GM23338 (cell line): Measurements from ENCODE around the gene FRK. TPM values are rescaled to one million over a fixed set of nuclear protein-coding genes. Genes with fewer than 3 reads are reported as not detected.

Experiments
- ATAC-seq: fragments of 200-7000 bp; cut with Tn5 transposase; 3 replicates; pipeline ENCODE4 v1.9.1; 2020
- DNase-seq: peaks from one replicate; pipeline ENCODE4 v3.0.0-alpha.2; 2015; ENCODE audit warnings: low spot score
- H2AFZ ChIP-seq: fragments of 200-600 bp; sonication (generic); 2 replicates; pipeline ENCODE4 v1.8.0; 2016; ENCODE audit warnings: antibody characterized with exemption, mild to moderate bottlenecking, moderate library complexity
- H3F3A ChIP-seq: fragments of 200-600 bp; sonication (generic); replicated peaks from 2 replicates; pipeline ENCODE4 v1.8.0; 2017; ENCODE audit warnings: antibody characterized with exemption, mixed run types, low read depth
- H3K27ac ChIP-seq: fragments of 200-600 bp; sonication (generic); 2 replicates; pipeline ENCODE4 v1.6.1; 2016; ENCODE audit warnings: low read depth
- H3K27me3 ChIP-seq: fragments of 200-600 bp; sonication (generic); 2 replicates; pipeline ENCODE4 v1.8.0; 2016; ENCODE audit warnings: mild to moderate bottlenecking, mixed run types, moderate library complexity; ENCODE audit not compliant: insufficient read depth
- H3K36me3 ChIP-seq: fragments of 200-600 bp; sonication (generic); 2 replicates; pipeline ENCODE4 v1.8.0; 2016; ENCODE audit warnings: mild to moderate bottlenecking; ENCODE audit not compliant: insufficient read depth
- H3K4me1 ChIP-seq: fragments of 200-600 bp; sonication (generic); 2 replicates; pipeline ENCODE4 v1.8.0; 2016; ENCODE audit warnings: mild to moderate bottlenecking, moderate library complexity; ENCODE audit not compliant: insufficient read depth
- H3K4me2 ChIP-seq: fragments of 200-600 bp; sonication (generic); 2 replicates; pipeline ENCODE4 v1.7.1; 2017; ENCODE audit warnings: mixed run types
- H3K4me3 ChIP-seq: fragments of 200-600 bp; sonication (generic); 2 replicates; pipeline ENCODE4 v1.6.1; 2016; ENCODE audit warnings: mixed run types
- H3K79me2 ChIP-seq: fragments of 200-600 bp; sonication (generic); replicated peaks from 2 replicates; pipeline ENCODE4 v1.8.0; 2017; ENCODE audit warnings: mild to moderate bottlenecking; ENCODE audit not compliant: insufficient read depth
- H3K9me2 ChIP-seq: fragments of 200-600 bp; sonication (generic); 2 replicates; pipeline ENCODE4 v1.8.0; 2017; ENCODE audit not compliant: insufficient read depth
- H4K20me1 ChIP-seq: fragments of 200-600 bp; sonication (generic); replicated peaks from 2 replicates; pipeline ENCODE4 v1.8.0; 2017; ENCODE audit warnings: mild to moderate bottlenecking; ENCODE audit not compliant: insufficient read depth
- H3K27ac Mint-ChIP-seq: 2 replicates; pipeline ENCODE4 v1.8.0; 2020; ENCODE audit warnings: inconsistent platforms, mild to moderate bottlenecking, moderate library complexity, mixed read lengths
- H3K27me3 Mint-ChIP-seq: 3 replicates; pipeline ENCODE4 v1.8.0; 2022; ENCODE audit warnings: low read depth, mild to moderate bottlenecking, moderate library complexity, mixed read lengths, inconsistent platforms; ENCODE audit not compliant: insufficient read depth, poor library complexity
- H3K36me3 Mint-ChIP-seq: 3 replicates; pipeline ENCODE4 v1.8.0; 2021; ENCODE audit warnings: low read depth, mild to moderate bottlenecking, inconsistent platforms, moderate library complexity, mixed read lengths
- H3K4me1 Mint-ChIP-seq: 3 replicates; pipeline ENCODE4 v1.8.0; 2020; ENCODE audit warnings: mild to moderate bottlenecking, inconsistent platforms, mixed read lengths
- H3K4me3 Mint-ChIP-seq: 3 replicates; pipeline ENCODE4 v1.8.0; 2021; ENCODE audit warnings: moderate library complexity, mild to moderate bottlenecking, inconsistent platforms, mixed read lengths
- H3K9me3 Mint-ChIP-seq: 3 replicates; pipeline ENCODE4 v1.8.0; 2020; ENCODE audit warnings: moderate library complexity, mild to moderate bottlenecking, inconsistent platforms, mixed read lengths
- CREB1 ChIP-seq: fragments of 250-450 bp; sonication (Bioruptor Pico); IDR thresholded peaks from 2 replicates; pipeline ENCODE4 v1.5.0; 2020; ENCODE audit warnings: low read depth, mild to moderate bottlenecking, moderate library complexity
- CTCF ChIP-seq, 2 experiments: fragments of 200-600 bp in 1 of 2; sonication (generic) in 1 of 2; conservative IDR thresholded peaks; 2 replicates each; pipeline versions ENCODE4 v1.5.1 to v1.6.1; 2016 to 2017; ENCODE audit warnings: antibody characterized with exemption in 2 of 2, low read depth in 2 of 2, mild to moderate bottlenecking in 2 of 2, moderate library complexity in 1 of 2
- ETS1 ChIP-seq: IDR thresholded peaks from 2 replicates; pipeline ENCODE4 v1.6.1; 2016; ENCODE audit warnings: antibody characterized with exemption
- EZH2 ChIP-seq: fragments of 200-600 bp; sonication (generic); IDR thresholded peaks from one replicate; pipeline ENCODE4 v1.8.0; 2017; ENCODE audit warnings: antibody characterized with exemption, mild to moderate bottlenecking, low read depth; ENCODE audit not compliant: unreplicated experiment
- EZH2phosphoT487 ChIP-seq: fragments of 200-600 bp; sonication (generic); IDR thresholded peaks from one replicate; pipeline ENCODE4 v1.8.1; 2018; ENCODE audit warnings: antibody characterized with exemption; ENCODE audit not compliant: unreplicated experiment
- JUNB ChIP-seq: IDR thresholded peaks from one replicate; pipeline ENCODE4 v1.6.1; 2016; ENCODE audit warnings: antibody characterized with exemption; ENCODE audit not compliant: unreplicated experiment
- NANOG ChIP-seq: IDR thresholded peaks from 2 replicates; pipeline ENCODE4 v1.6.1; 2016; ENCODE audit warnings: antibody characterized with exemption, borderline replicate concordance
- POLR2AphosphoS5 ChIP-seq: IDR thresholded peaks from 2 replicates; pipeline ENCODE4 v1.6.1; 2016; ENCODE audit warnings: antibody characterized with exemption, low read depth
- REST ChIP-seq: IDR thresholded peaks from one replicate; pipeline ENCODE4 v1.6.1; 2018; ENCODE audit warnings: antibody characterized with exemption; ENCODE audit not compliant: unreplicated experiment
- STAT1 ChIP-seq: IDR thresholded peaks from one replicate; pipeline ENCODE4 v1.6.1; 2016; ENCODE audit warnings: antibody characterized with exemption; ENCODE audit not compliant: unreplicated experiment
- ZNF114 ChIP-seq: fragments of 250-450 bp; sonication (Bioruptor Pico); IDR thresholded peaks from 2 replicates; pipeline ENCODE4 v1.5.0; 2020; ENCODE audit warnings: mild to moderate bottlenecking, moderate library complexity
- ZNF331 ChIP-seq: fragments of 250-450 bp; sonication (Bioruptor Pico); IDR thresholded peaks from 2 replicates; pipeline ENCODE4 v1.5.0; 2020; ENCODE audit warnings: low read depth, mild to moderate bottlenecking, moderate library complexity
- polyA plus RNA-seq: library from polyadenylated mRNA; unstranded; fragments of >200 nt; fragmentation: Nextera tagmentation; extraction: Ambion mirVana; gene quantifications from 2 replicates; pipeline ENCODE4 v1.2.1, GENCODE V29; 2016
- total RNA-seq: library from RNA; depleted of rRNA; stranded (reverse); fragments of >200 nt; shearing (Covaris generic); gene quantifications from 2 replicates; pipeline ENCODE4 v1.2.3, GENCODE V29; 2014

FRK gene
- total and polyA plus RNA-seq, 2 experiments from 2014 or later, result 0.06 to 0.24 TPM

- H3K79me2 ChIP-seq, result no peaks in the 10 kb centered on the region
- H3K9me3 Mint-ChIP-seq, result no peaks in the 10 kb centered on the region
- ATAC-seq, result peak; percentile 42; the same call in 2 of the 3 replicates
- no peak for TF ChIP-seq EZH2phosphoT487
- TF ChIP-seq STAT1, result no peak
- no peak for TF ChIP-seq CREB1 (CRISPR knock-in tag)
- peak; percentile 79 to 92 for TF ChIP-seq CTCF (conservative IDR thresholded peaks at IDR 0.05; ENCODE audit: low read depth in 2 of 2)
- TF ChIP-seq REST, result no peak
- H3K27ac ChIP-seq, result no peak overlapping the region
- no peak overlapping the region for H2AFZ ChIP-seq
- no peak overlapping the region for H3K4me3 ChIP-seq
- no peaks in the 10 kb centered on the region for H3K36me3 Mint-ChIP-seq
- H3F3A ChIP-seq, result no peaks in the 10 kb centered on the region
- no peaks in the 10 kb centered on the region for H4K20me1 ChIP-seq
- H3K27me3 ChIP-seq, result no peaks in the 10 kb centered on the region
- no peak overlapping the region for H3K4me3 Mint-ChIP-seq
- no peaks in the 10 kb centered on the region for H3K9me2 ChIP-seq
- no peak overlapping the region for H3K27ac Mint-ChIP-seq
- H3K4me1 Mint-ChIP-seq, result no peaks in the 10 kb centered on the region
- no peaks in the 10 kb centered on the region for H3K4me1 ChIP-seq
- H3K27me3 Mint-ChIP-seq, result no peaks in the 10 kb centered on the region
- H3K36me3 ChIP-seq, result no peaks in the 10 kb centered on the region
- peak; percentile 51 for DNase-seq
- H3K4me2 ChIP-seq, result no peak overlapping the region
Measured at GRCh38 chr6:115896538-115897129, 164.1 kb downstream of the FRK start.

GRCh38 chr6:115894426-115894992 is 166.2 kb downstream of the FRK start:
- Histone ChIP-seq H3K9me2 (no peaks in the 10 kb centered on the region), H2AFZ (no peak overlapping the region), H4K20me1 (no peaks in the 10 kb centered on the region), H3K36me3 (no peaks in the 10 kb centered on the region), H3F3A (no peaks in the 10 kb centered on the region), H3K27me3 (no peaks in the 10 kb centered on the region), H3K27ac (no peak overlapping the region), H3K4me2 (no peak overlapping the region), H3K4me1 (no peaks in the 10 kb centered on the region), H3K4me3 (no peak overlapping the region), H3K79me2 (no peaks in the 10 kb centered on the region)
- Mint-ChIP-seq H3K27ac (no peak overlapping the region), H3K4me3 (no peak overlapping the region), H3K27me3 (no peaks in the 10 kb centered on the region), H3K9me3 (no peaks in the 10 kb centered on the region; the same call in 2 of the 3 replicates), H3K4me1 (no peaks in the 10 kb centered on the region), H3K36me3 (no peaks in the 10 kb centered on the region)
- DNase-seq (no peak), ATAC-seq (no peak)
- TF ChIP-seq JUNB (no peak), ZNF331 (CRISPR knock-in tag) (no peak), EZH2phosphoT487 (no peak), ETS1 (no peak), NANOG (no peak), ZNF114 (no peak), REST (no peak), STAT1 (no peak), EZH2 (no peak), CREB1 (CRISPR knock-in tag) (no peak), POLR2AphosphoS5 (no peak)
